HCT116 (cell line): ENCODE results near the gene BIK. TPM values are rescaled to one million over a fixed set of nuclear protein-coding genes. Genes with fewer than 3 reads are reported as not detected.

Source experiments
- ATAC-seq: fragments of 200-7000 bp; cut with Tn5 transposase; 2 replicates; pipeline ENCODE4 v1.9.1; 2020; ENCODE audit warnings: mild to moderate bottlenecking, moderate library complexity
- Bru-seq: library from RNA; stranded (reverse); fragments of 400-500 nt; gene quantifications from one replicate; lab custom pipeline; 2021; lab: Mats Ljungman, UMichigan
- BruChase-seq, 2 experiments: library from RNA; stranded (reverse); fragments of 400-500 nt; gene quantifications; one replicate each; lab custom pipeline; 2021; lab: Mats Ljungman, UMichigan
- BruUV-seq: library from RNA; stranded (reverse); fragments of 400-500 nt; replicated peaks from 2 replicates; lab custom pipeline; 2021; lab: Mats Ljungman, UMichigan
- CTCF ChIA-PET: fragments of 300-600 bp; sonication (Branson Sonifier 250); formaldehyde crosslinking; loops from one replicate; lab custom pipeline; 2021; ENCODE audit warnings: antibody characterized with exemption; lab: Charles Lee
- POLR2A ChIA-PET: fragments of 300-600, 350-600 bp; sonication (Branson Sonifier 250); formaldehyde crosslinking; loops from one replicate; lab custom pipeline; 2021; ENCODE audit warnings: antibody characterized with exemption; lab: Charles Lee
- RAD21 ChIA-PET, 2 experiments: fragments of 300-600 bp; sonication (Branson Sonifier 250); formaldehyde crosslinking; loops; one replicate each; lab custom pipeline; 2023; ENCODE audit warnings: low total read pairs in 2 of 2; ENCODE audit not compliant: uncharacterized antibody in 2 of 2, unreplicated experiment in 2 of 2, low non-redundant PET in 1 of 2; lab: Charles Lee
- DNase-seq: peaks from one replicate; pipeline ENCODE4 v3.0.0-alpha.2; 2010; ENCODE audit warnings: low read depth, low spot score
- H2AFZ ChIP-seq: fragments of 200-600 bp; shearing (Covaris generic), sonication (generic); 2 replicates; pipeline ENCODE4 v1.6.1; 2017; ENCODE audit warnings: low read depth, mixed run types, mixed read lengths, antibody characterized with exemption, low read length; ENCODE audit not compliant: poor library complexity, severe bottlenecking
- H3K27ac ChIP-seq: 2 replicates; pipeline ENCODE4 v1.5.1; 2012; ENCODE audit warnings: low read depth, low read length
- H3K27me3 ChIP-seq: fragments of 200-600 bp; sonication (generic); 2 replicates; pipeline ENCODE4 v1.6.1; 2016; ENCODE audit warnings: mixed run types, low read length, mixed read lengths; ENCODE audit not compliant: insufficient read depth
- H3K36me3 ChIP-seq, 2 experiments: fragments of 200-500 bp in 1 of 2; fragments of 200-600 bp in 1 of 2; sonication (Bioruptor generic) in 1 of 2; sonication (generic) in 1 of 2; 2 replicates each; pipeline versions ENCODE4 v1.5.1 to v1.6.1; 2014 to 2016; ENCODE audit warnings: low read length in 2 of 2, inconsistent platforms in 1 of 2, mixed read lengths in 1 of 2, mixed run types in 1 of 2; ENCODE audit not compliant: insufficient read depth in 2 of 2, control insufficient read depth in 1 of 2
- H3K4me1 ChIP-seq, 2 experiments: fragments of 200-600 bp in 1 of 2; sonication (generic) in 1 of 2; 2 replicates each; pipeline versions ENCODE4 v1.5.1 to v1.6.1; 2012 to 2017; ENCODE audit warnings: low read length in 2 of 2, inconsistent platforms in 1 of 2, mild to moderate bottlenecking in 1 of 2, mixed read lengths in 1 of 2, mixed run types in 1 of 2, moderate library complexity in 1 of 2; ENCODE audit not compliant: insufficient read depth in 2 of 2, control insufficient read depth in 1 of 2
- H3K4me2 ChIP-seq: fragments of 200-600 bp; sonication (generic); 2 replicates; pipeline ENCODE4 v1.6.1; 2017; ENCODE audit warnings: mixed run types, low read length, mixed read lengths
- H3K4me3 ChIP-seq, 2 experiments: fragments of 200-600 bp in 1 of 2; sonication (generic) in 1 of 2; replicated peaks in 1 of 2; 2 replicates each; pipeline ENCODE4 v1.5.1; 2011 to 2016; ENCODE audit warnings: low read length in 2 of 2, control low read depth in 1 of 2, low read depth in 1 of 2, mild to moderate bottlenecking in 1 of 2, mixed read lengths in 1 of 2, mixed run types in 1 of 2
- H3K79me2 ChIP-seq: fragments of 200-600 bp; sonication (generic); 2 replicates; pipeline ENCODE4 v1.6.1; 2017; ENCODE audit warnings: mild to moderate bottlenecking, mixed run types, low read length, moderate library complexity, mixed read lengths; ENCODE audit not compliant: insufficient read depth
- H3K9ac ChIP-seq: fragments of 200-600 bp; sonication (generic); 2 replicates; pipeline ENCODE4 v1.6.1; 2016; ENCODE audit warnings: low read length, mixed read lengths
- H3K9me2 ChIP-seq: fragments of 200-600 bp; sonication (generic), shearing (Covaris generic); 2 replicates; pipeline ENCODE4 v1.6.1; 2017; ENCODE audit warnings: mixed run types, mild to moderate bottlenecking, moderate library complexity; ENCODE audit not compliant: insufficient read depth
- H3K9me3 ChIP-seq, 2 experiments: fragments of 200-500 bp in 1 of 2; fragments of 200-600 bp in 1 of 2; sonication (Bioruptor generic) in 1 of 2; sonication (generic) in 1 of 2; 2 replicates each; pipeline ENCODE4 v1.6.1; 2014 to 2017; ENCODE audit warnings: low read length in 2 of 2, mixed read lengths in 2 of 2, inconsistent platforms in 1 of 2, low read depth in 1 of 2, mild to moderate bottlenecking in 1 of 2, mixed run types in 1 of 2, moderate library complexity in 1 of 2; ENCODE audit not compliant: control insufficient read depth in 1 of 2, insufficient read depth in 1 of 2
- H4K20me1 ChIP-seq: fragments of 200-600 bp; sonication (generic), shearing (Covaris generic); 2 replicates; pipeline ENCODE4 v1.6.1; 2017; ENCODE audit warnings: mixed run types, mild to moderate bottlenecking, moderate library complexity; ENCODE audit not compliant: insufficient read depth
- ELF1 ChIP-seq: IDR thresholded peaks from 2 replicates; pipeline ENCODE4 v1.6.1; 2012; ENCODE audit warnings: low read depth, borderline replicate concordance
- MAX ChIP-seq: IDR thresholded peaks from 2 replicates; pipeline ENCODE4 v1.6.1; 2012
- POLR2A ChIP-seq: IDR thresholded peaks from 2 replicates; pipeline ENCODE4 v1.7.0; 2011; ENCODE audit warnings: borderline replicate concordance; ENCODE audit not compliant: insufficient read depth, insufficient read length; ENCODE audit errors: extremely low read depth
- POLR2AphosphoS5 ChIP-seq: IDR thresholded peaks from 2 replicates; pipeline ENCODE4 v1.6.1; 2011; ENCODE audit warnings: mild to moderate bottlenecking, low read depth, low read length, moderate library complexity
- RAD21 ChIP-seq: IDR thresholded peaks from 2 replicates; pipeline ENCODE4 v1.6.1; 2012; ENCODE audit warnings: low read depth, mild to moderate bottlenecking
- REST ChIP-seq: IDR thresholded peaks from 2 replicates; pipeline ENCODE4 v1.6.1; 2012; ENCODE audit warnings: low read depth
- YY1 ChIP-seq: IDR thresholded peaks from 2 replicates; pipeline ENCODE4 v1.6.1; 2011; ENCODE audit warnings: low read length, low read depth, moderate library complexity, mild to moderate bottlenecking; ENCODE audit not compliant: insufficient replicate concordance; ENCODE audit errors: extremely low read depth
- ZBTB33 ChIP-seq: IDR thresholded peaks from 2 replicates; pipeline ENCODE4 v1.6.1; 2011; ENCODE audit warnings: mild to moderate bottlenecking, low read length, moderate library complexity; ENCODE audit not compliant: insufficient replicate concordance; ENCODE audit errors: extremely low read depth
- ZFX ChIP-seq: fragments of 450-650 bp; IDR thresholded peaks from 2 replicates; pipeline ENCODE4 v1.6.1; 2017
- ZNF274 ChIP-seq: fragments of 200-500 bp; sonication (Bioruptor generic); IDR thresholded peaks from 2 replicates; pipeline ENCODE4 v1.6.1; 2014; ENCODE audit warnings: mild to moderate bottlenecking, low read depth, low read length, inconsistent platforms
- intact Hi-C: fragments of 100-400 bp; cut with micrococcal nuclease; formaldehyde crosslinking; loops from 2 replicates; pipeline ENCODE4 v1.10.0; 2022
- long read RNA-seq: library from polyadenylated mRNA; unstranded; transcript quantifications from one replicate; pipeline ENCODE4 v2.0.0, GENCODE V29; 2021; ENCODE audit not compliant: unreplicated experiment
- polyA plus RNA-seq: library from polyadenylated mRNA; unstranded; fragments of >200 nt; gene quantifications from 2 replicates; pipeline ENCODE4 v1.2.1, GENCODE V29; 2012; ENCODE audit warnings: missing spikeins
- total RNA-seq: library from RNA; stranded (reverse); gene quantifications from one replicate; pipeline ENCODE4 v1.2.1, GENCODE V29; 2021; ENCODE audit not compliant: unreplicated experiment
- TF ChIP-seq, protein P1 (sequence below), 3 experiments: fragments of 200-600 bp in 1 of 3; sonication (generic) in 1 of 3; IDR thresholded peaks in 2 of 3; conservative IDR thresholded peaks in 1 of 3; 2 replicates each; pipeline ENCODE4 v1.5.1; 2012 to 2017; ENCODE audit warnings: low read depth in 2 of 3, low read length in 2 of 3, antibody characterized with exemption in 1 of 3, borderline replicate concordance in 1 of 3, control low read depth in 1 of 3, mild to moderate bottlenecking in 1 of 3, mixed read lengths in 1 of 3, mixed run types in 1 of 3, moderate library complexity in 1 of 3; ENCODE audit not compliant: insufficient read depth in 1 of 3

BIK gene, protein sequence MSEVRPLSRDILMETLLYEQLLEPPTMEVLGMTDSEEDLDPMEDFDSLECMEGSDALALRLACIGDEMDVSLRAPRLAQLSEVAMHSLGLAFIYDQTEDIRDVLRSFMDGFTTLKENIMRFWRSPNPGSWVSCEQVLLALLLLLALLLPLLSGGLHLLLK
- total RNA-seq (31.0 TPM), Bru-seq, nascent RNA (percentile 64 among the genes with signal in this experiment), BruChase-seq, experiment 1, labeled RNA remaining after a 6-hour chase (percentile 52 among the genes with signal in this experiment), BruChase-seq, experiment 2, labeled RNA remaining after a 2-hour chase (percentile 62 among the genes with signal in this experiment)
- 30.0 and 30.2 TPM in 2 replicates for polyA plus RNA-seq
- long read RNA-seq, transcript BIK-201 (5 exons, 953 nt): major isoform, 6 of 25 reads
- long read RNA-seq, partial matches to known transcripts: 13 of 25 reads
- long read RNA-seq, other reads (novel, unspliced or antisense): 6 of 25 reads

DNA sequence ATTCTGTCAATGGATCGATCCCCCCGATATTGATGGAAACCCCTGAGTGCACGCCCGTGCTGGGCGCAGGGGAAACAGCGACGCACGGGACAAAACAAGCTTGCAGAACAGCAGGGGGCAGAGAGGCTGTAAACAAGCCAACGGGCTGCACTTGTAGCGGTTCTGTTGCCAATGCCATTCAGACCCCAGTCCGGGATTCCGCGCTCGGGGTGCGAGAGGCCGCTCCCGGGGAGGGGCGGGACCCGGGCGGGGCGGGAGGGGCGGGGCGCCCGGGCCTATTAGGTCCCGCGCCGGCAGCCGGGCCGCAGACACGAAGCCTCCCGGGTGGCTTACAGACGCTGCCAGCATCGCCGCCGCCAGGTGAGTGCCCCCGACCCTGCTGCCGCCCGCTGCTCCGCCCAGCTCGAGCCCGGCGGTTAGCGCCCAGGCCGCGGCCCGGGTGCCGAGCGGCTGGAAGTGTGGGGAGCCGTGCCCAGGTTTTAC lies at the start of gene BIK:
Gene BIK (plus strand): TSS at position 307 of the 483 bp plus-strand sequence. CDS start 13,273 bp downstream, outside the sequence.
- H3K27me3 ChIP-seq: no peaks in the 10 kb centered on the region
- H3K9ac ChIP-seq: peak within 1 kb of the TSS; percentile 76
- ATAC-seq (peak; percentile 81), DNase-seq (no peak)
- H3K36me3 ChIP-seq: no peaks in the 10 kb centered on the region
- H3K79me2 ChIP-seq: peaks cover 24% of the 10 kb centered on the region; the same call in 1 of the 2 replicates
- ChIA-PET POLR2A (interaction anchor here (0.7 to 5.4 kb wide), 4 partner anchors 14 to 834 kb away, joined by 3 to 28 read pairs (median 4); no protein-coding TSS in a partner anchor), CTCF (no interaction called here), RAD21 (interaction anchor here in 1 of 2 experiments (0.7 kb wide), 1 partner anchor 35 kb away, joined by 4 read pairs; no protein-coding TSS in a partner anchor)
- H3K4me3 ChIP-seq: peak within 1 kb of the TSS; percentile 65 to 83
- H3K9me2 ChIP-seq: no peaks in the 10 kb centered on the region
- intact Hi-C loops: no loop called here
- H3K4me1 ChIP-seq: peaks cover 8 to 18% of the 10 kb centered on the region in 2 experiments
- H2AFZ ChIP-seq: peak within 1 kb of the TSS; percentile 77
- H3K27ac ChIP-seq: peak within 1 kb of the TSS; percentile 74; the same call in 1 of the 2 replicates
- H4K20me1 ChIP-seq: no peaks in the 10 kb centered on the region
- peak within 1 kb of the TSS; percentile 97 for H3K4me2 ChIP-seq
- no peak for TF ChIP-seq ZNF274
- TF ChIP-seq ELF1: no peak
- TF ChIP-seq, protein P1, sequence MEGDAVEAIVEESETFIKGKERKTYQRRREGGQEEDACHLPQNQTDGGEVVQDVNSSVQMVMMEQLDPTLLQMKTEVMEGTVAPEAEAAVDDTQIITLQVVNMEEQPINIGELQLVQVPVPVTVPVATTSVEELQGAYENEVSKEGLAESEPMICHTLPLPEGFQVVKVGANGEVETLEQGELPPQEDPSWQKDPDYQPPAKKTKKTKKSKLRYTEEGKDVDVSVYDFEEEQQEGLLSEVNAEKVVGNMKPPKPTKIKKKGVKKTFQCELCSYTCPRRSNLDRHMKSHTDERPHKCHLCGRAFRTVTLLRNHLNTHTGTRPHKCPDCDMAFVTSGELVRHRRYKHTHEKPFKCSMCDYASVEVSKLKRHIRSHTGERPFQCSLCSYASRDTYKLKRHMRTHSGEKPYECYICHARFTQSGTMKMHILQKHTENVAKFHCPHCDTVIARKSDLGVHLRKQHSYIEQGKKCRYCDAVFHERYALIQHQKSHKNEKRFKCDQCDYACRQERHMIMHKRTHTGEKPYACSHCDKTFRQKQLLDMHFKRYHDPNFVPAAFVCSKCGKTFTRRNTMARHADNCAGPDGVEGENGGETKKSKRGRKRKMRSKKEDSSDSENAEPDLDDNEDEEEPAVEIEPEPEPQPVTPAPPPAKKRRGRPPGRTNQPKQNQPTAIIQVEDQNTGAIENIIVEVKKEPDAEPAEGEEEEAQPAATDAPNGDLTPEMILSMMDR (IDR thresholded peaks at IDR 0.05 in 2 of 3, conservative IDR thresholded peaks at IDR 0.05 in 1 of 3; ENCODE audit: borderline replicate concordance in 1 of 3, insufficient read depth in 1 of 3, low read depth in 2 of 3, low read length in 2 of 3): no peak
- peak; percentile 49; the same call in 1 of the 2 replicates for TF ChIP-seq MAX
- peak; percentile 70; the same call in 1 of the 2 replicates for TF ChIP-seq POLR2AphosphoS5
- no peak for TF ChIP-seq ZFX
- TF ChIP-seq ZBTB33: no peak
- TF ChIP-seq RAD21: peak; percentile 11; the same call in 1 of the 2 replicates
- TF ChIP-seq REST: no peak
- peak; percentile 53 for TF ChIP-seq POLR2A
- no peak for TF ChIP-seq YY1
- BruUV-seq: no TSS peak
- H3K9me3 ChIP-seq: no peaks in the 10 kb centered on the region
